HCEC 1CT (cell line): ENCODE measurements around the gene F5.
A peak's percentile ranks its signal among the peaks of the same experiment; 100 is the strongest.

ENCODE experiments used
- DNase-seq: peaks from one replicate; pipeline ENCODE4 v3.0.0-alpha.2; 2017

The F5 gene

DNA sequence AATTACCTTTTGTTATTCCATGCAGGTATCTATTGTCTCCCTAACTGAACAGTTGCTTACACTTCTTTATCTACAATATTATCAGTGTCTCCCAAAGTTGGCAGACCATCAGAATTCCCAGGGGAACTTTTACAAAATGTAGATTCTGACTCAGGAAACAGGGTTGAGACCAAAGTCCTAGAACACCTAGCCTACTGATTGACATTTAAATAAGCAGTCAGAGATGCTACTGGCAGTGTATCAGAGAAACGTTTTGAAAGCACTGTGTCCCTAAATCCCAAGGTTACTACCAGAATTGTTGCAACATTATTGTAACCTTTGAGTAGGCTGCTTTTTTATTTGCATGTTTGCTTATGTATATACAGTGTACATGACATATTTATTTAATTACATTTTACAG lies 1.8 kb upstream of the F5 start:
- DNase-seq: no peak

GRCh38 chr1:169586067-169586394 lies 250 bp downstream of the F5 start:
- DNase-seq: no peak

GRCh38 chr1:169585181-169585580 lies 1.1 kb downstream of the F5 start:
- DNase-seq: no peak

GRCh38 chr1:169584483-169585144 lies 1.7 kb downstream of the F5 start:
- DNase-seq: no peak

GRCh38 chr1:169577981-169578738 lies 8.1 kb downstream of the F5 start:
- DNase-seq: no peak

DNA sequence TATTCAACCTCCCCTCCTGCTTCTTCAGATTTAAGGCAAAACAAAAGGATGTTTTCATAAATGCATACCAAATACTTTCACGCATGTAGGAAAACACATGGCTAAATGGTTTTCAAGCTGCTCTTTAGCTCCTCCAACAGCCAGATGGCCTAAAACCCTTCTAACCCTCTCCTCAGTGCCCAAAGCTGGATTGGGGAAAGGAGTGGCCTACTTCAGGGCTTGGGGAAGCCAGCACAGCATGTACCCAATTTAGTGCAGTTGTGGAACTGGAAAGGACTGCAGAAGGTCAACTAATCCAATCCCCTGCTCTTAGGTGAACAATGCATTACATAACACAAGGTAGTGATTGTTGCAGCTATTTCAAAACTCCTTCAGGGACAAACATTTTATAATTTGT lies 9.3 kb downstream of the F5 start:
- DNase-seq: no peak

- no peak for DNase-seq
Observed at GRCh38 chr1:169576241-169576934, 9.9 kb downstream of the F5 start.

DNA sequence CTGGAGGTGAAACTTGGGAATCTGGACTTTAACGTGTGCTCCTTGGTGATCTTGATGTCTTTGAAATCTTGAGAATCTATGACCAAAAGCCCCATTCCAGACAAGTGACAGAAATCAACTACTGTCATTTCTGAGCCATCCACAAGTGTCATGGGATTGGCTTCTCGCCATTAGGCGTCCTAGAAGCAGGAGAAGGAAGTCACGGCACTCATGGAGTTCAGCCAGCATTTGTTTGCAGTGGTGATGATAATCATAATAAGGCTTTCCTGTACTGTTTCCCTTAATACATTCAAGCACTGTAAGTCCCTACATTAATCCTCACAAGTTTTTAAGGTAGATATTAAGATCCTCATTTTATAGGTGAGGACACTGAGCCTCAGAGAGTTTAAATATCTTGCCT lies 11.9 kb downstream of the F5 start:
- no peak for DNase-seq

GRCh38 chr1:169572187-169572586 lies 14.1 kb downstream of the F5 start:
- DNase-seq: no peak

- DNase-seq: no peak
Observed at GRCh38 chr1:169571450-169571849, 14.8 kb downstream of the F5 start.

DNA sequence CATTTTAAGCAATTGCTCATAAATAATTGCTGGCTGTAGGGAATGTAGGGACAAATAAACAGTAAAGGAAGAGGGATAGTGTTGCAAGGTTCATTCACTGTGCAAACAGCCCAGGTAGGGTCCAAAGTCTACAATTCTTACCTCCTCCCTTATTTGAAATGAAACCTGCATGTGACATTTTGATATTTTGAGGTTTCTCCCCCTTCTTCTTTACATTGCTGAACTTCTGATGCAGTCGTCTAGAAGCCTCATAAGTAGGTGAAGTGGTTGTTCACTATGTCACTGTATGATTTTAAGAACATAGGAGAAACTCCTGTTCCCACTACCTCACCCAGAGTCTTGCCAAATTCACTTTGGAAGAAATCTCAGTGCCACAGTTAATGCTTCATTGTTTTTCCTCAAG lies 16.1 kb downstream of the F5 start:
- DNase-seq: no peak

DNA sequence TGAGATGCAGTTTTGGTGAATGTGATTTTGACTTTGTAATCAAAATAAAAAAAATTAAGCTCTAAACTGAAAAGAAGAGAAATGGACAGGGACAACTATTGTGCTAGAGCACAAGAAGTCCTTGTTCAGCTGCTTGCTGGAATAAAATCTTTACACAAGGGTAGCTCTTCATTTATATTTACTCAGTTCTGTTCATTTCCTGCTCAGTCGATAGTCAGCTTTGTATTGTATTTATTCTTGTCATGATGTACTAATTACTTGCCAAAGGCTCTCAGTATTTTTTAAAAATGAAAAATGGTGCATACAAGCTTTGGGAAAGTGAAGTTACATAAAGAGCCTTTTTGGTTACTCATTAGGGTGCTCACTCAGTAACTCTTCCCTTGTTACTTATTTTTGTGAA lies 17.8 kb downstream of the F5 start:
- DNase-seq: no peak

DNA sequence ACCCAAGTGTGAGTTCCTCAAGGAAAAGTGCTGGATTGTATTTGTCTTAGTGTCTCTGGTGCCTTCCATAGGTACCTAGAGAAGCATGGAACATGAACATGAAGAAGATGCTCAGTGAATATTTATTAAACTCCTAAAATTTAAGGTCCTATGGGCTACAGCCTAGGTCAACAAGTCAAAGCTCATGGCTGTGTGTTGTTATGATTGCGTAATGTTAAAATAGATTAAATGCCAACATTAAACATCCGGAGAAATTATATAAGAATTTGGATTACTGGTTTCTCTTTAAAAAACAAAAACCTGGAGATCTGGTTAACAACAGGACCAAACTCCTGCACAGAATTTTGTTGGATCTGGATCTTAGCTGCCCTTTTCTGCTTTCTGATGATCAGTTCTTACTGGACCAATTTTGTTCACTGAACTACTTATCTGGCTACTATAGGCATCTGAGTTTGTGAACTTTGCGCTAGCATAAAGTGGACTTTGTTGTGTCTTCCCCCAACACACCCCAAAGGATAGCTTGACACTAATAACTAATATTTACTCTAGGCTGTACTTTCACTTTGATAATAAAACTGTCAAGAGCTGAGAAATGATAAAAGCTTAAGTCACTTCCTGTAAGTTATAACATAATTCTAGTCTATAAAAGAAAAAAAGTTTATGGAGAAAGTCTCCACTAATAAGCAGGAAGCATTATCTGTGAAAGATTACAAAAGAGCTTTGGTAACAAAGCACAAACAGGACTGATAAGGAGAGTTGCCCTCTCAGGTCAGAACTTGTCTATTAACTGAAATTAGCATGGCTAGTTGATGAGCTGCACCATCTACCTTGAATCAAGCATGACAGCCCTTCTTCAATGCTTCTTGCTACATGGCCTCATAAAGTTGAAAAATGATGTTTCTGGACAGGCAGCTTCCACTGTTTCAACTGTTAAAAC lies 20.7 kb downstream of the F5 start:
- no peak for DNase-seq

DNA sequence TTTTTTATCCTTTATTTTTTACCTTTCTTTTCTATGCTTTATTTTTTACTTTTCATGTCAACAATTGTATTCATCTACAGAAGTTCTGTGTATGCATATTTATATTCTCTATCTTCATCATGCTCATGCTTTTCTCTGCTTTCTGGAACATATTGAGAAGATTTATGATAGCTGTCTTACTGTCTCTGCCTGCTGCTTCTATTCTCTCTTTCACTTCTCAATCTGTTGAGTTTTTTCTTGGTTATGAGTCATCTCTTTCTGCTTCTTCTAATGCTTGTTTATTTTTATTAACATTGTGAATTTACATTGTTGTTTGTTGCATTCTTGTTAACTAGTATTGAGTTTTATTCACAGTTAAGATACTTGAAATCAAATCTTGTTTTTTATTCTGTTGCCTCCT lies 22.6 kb downstream of the F5 start:
- no peak for DNase-seq

GRCh38 chr1:169563019-169563615 lies 23.2 kb downstream of the F5 start:
- DNase-seq: no peak

- no peak for DNase-seq
Observed at GRCh38 chr1:169561692-169562091, 24.6 kb downstream of the F5 start.

- no peak for DNase-seq
Observed at GRCh38 chr1:169557131-169557530, 29.1 kb downstream of the F5 start.

GRCh38 chr1:169550294-169550693 lies 36.0 kb downstream of the F5 start:
- peak; percentile 44 for DNase-seq

DNA sequence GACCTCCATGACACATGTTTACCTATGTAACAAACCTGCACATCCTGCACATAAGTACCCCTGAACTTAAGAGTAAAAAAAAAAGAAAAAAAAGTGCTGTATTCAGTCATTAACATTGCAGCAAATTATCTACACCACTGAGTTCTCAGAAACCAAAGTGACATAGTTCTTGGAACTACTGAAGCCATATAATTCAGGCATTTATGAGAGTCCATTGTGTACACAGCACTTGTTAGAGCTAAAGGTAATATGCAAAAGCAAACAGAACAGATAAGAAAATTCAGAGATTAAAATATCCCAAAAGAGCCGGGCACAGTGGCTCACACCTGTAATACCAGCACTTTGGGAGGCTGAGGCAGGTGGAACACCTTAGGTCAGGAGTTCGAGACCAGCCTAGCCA lies 38.0 kb downstream of the F5 start:
- no peak for DNase-seq

- peak; percentile 97 for DNase-seq
Observed at GRCh38 chr1:169546087-169546995, 39.9 kb downstream of the F5 start.

DNA sequence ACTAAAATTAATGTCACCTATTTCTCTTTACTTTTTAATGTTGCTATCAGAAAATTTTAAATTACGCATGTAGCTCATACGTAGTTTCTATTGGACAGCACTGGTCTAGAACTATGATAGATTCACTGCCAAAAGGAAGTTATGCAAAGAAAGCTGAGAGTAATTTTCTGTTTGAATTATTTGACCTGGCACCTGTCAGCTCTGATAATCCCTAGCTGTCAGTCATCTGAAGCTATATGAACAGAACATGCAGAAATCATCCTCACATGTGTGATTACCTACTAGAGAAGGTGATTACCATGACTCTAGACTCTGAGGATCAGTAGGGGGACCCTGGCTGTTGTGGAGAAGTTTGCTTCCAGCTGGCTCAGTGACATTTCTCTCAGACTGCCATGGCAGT lies 40.8 kb downstream of the F5 start:
- no peak for DNase-seq
